MCF 10A (cell line): ENCODE results near the gene PROC. TPM values are rescaled to one million over a fixed set of nuclear protein-coding genes. Genes with fewer than 3 reads are reported as not detected.

Experiments
- BruUV-seq: library from RNA; stranded (reverse); fragments of 400-500 nt; replicated peaks from 2 replicates; lab custom pipeline; 2021; lab: Mats Ljungman, UMichigan
- CTCF ChIA-PET: fragments of 300-600 bp; sonication (Branson Sonifier 250); formaldehyde crosslinking; extraction: SDS; loops from one replicate; lab custom pipeline; 2021; ENCODE audit warnings: antibody characterized with exemption, inconsistent platforms; lab: Yijun Ruan, JAX
- POLR2A ChIA-PET: fragments of 300-600, 350-650 bp; sonication (Branson Sonifier 250); formaldehyde crosslinking; extraction: SDS; loops from one replicate; lab custom pipeline; 2020; ENCODE audit warnings: antibody characterized with exemption, inconsistent platforms; lab: Yijun Ruan, JAX
- DNase-seq: peaks from one replicate; pipeline ENCODE4 v3.0.0-alpha.2; 2018; ENCODE audit not compliant: unreplicated experiment
- H3K27ac Mint-ChIP-seq: one replicate; pipeline ENCODE4 v1.8.0; 2022; ENCODE audit warnings: mild to moderate bottlenecking, low read depth, mixed read lengths; ENCODE audit not compliant: unreplicated experiment
- H3K27me3 Mint-ChIP-seq: one replicate; pipeline ENCODE4 v1.8.0; 2022; ENCODE audit warnings: mixed read lengths; ENCODE audit not compliant: insufficient read depth, unreplicated experiment
- H3K36me3 Mint-ChIP-seq: one replicate; pipeline ENCODE4 v1.8.0; 2022; ENCODE audit warnings: mild to moderate bottlenecking, moderate library complexity, mixed read lengths; ENCODE audit not compliant: insufficient read depth, unreplicated experiment
- H3K4me1 Mint-ChIP-seq: one replicate; pipeline ENCODE4 v1.8.0; 2022; ENCODE audit warnings: mixed read lengths; ENCODE audit not compliant: insufficient read depth, unreplicated experiment
- H3K4me3 Mint-ChIP-seq: one replicate; pipeline ENCODE4 v1.8.0; 2022; ENCODE audit warnings: mild to moderate bottlenecking, moderate library complexity, mixed read lengths; ENCODE audit not compliant: unreplicated experiment
- H3K9me3 Mint-ChIP-seq: one replicate; pipeline ENCODE4 v1.8.0; 2022; ENCODE audit warnings: mixed read lengths; ENCODE audit not compliant: unreplicated experiment
- CTCF ChIP-seq: fragments of 200-600 bp; IDR thresholded peaks from one replicate; pipeline ENCODE4 v1.8.0; 2022; ENCODE audit warnings: antibody characterized with exemption, mild to moderate bottlenecking; ENCODE audit not compliant: unreplicated experiment
- intact Hi-C: fragments of 100-400 bp; cut with micrococcal nuclease; formaldehyde crosslinking; loops from 2 replicates; pipeline ENCODE4 v1.14.1; 2022
- total RNA-seq: library from RNA; stranded (reverse); gene quantifications from 2 replicates; pipeline ENCODE4 v1.2.3, GENCODE V29; 2022

PROC gene
- total RNA-seq, 1 experiment from 2014 or later = not detected

- Mint-ChIP-seq H3K36me3 (no peaks in the 10 kb centered on the region), H3K9me3 (no peaks in the 10 kb centered on the region), H3K27ac (no peak overlapping the region), H3K4me3 (no peak overlapping the region), H3K4me1 (peaks cover 6% of the 10 kb centered on the region), H3K27me3 (peaks cover 25% of the 10 kb centered on the region)
- CTCF ChIA-PET = interaction anchor here (0.8 to 1.5 kb wide), 2 partner anchors 16 to 55 kb away, joined by 4 read pairs; no protein-coding TSS in a partner anchor
- DNase-seq = no peak
- POLR2A ChIA-PET = no interaction called here
- intact Hi-C loops = no loop called here
- TF ChIP-seq CTCF = no peak
- BruUV-seq = no TSS peak
Measured at GRCh38 chr2:127424598-127425520, 6.6 kb downstream of the PROC start.

GRCh38 chr2:127425540-127426490 lies 7.6 kb downstream of the PROC start:
- Mint-ChIP-seq H3K27ac (no peak overlapping the region), H3K9me3 (no peaks in the 10 kb centered on the region), H3K27me3 (peaks cover 25% of the 10 kb centered on the region), H3K4me1 (peaks cover 6% of the 10 kb centered on the region), H3K4me3 (no peak overlapping the region), H3K36me3 (no peaks in the 10 kb centered on the region)
- DNase-seq = no peak
- BruUV-seq = no TSS peak
- TF ChIP-seq CTCF = no peak
- intact Hi-C loops = no loop called here
- ChIA-PET CTCF (interaction anchor here (0.8 to 1.5 kb wide), 2 partner anchors 17 to 54 kb away, joined by 4 read pairs; no protein-coding TSS in a partner anchor), POLR2A (no interaction called here)

GRCh38 chr2:127426501-127427354 lies 8.5 kb downstream of the PROC start:
- H3K4me1 Mint-ChIP-seq = peaks cover 6% of the 10 kb centered on the region
- POLR2A ChIA-PET = no interaction called here
- no peak overlapping the region for H3K27ac Mint-ChIP-seq
- no peak overlapping the region for H3K4me3 Mint-ChIP-seq
- H3K36me3 Mint-ChIP-seq = no peaks in the 10 kb centered on the region
- peaks cover 25% of the 10 kb centered on the region for H3K27me3 Mint-ChIP-seq
- no peak for DNase-seq
- H3K9me3 Mint-ChIP-seq = no peaks in the 10 kb centered on the region
- intact Hi-C loops = no loop called here
- TF ChIP-seq CTCF = no peak
- BruUV-seq = no TSS peak
- CTCF ChIA-PET = interaction anchor here (1.6 kb wide), 1 partner anchor 11 kb away, joined by 5 read pairs; no protein-coding TSS in a partner anchor
